ENCODE measurements around the gene TRAK2. TPM values are rescaled to one million over a fixed set of nuclear protein-coding genes. Genes with fewer than 3 reads are reported as not detected.

The TRAK2 gene
- total RNA-seq, 1 experiment from 2014 or later, result 12.8 TPM

Other genes with a start within 250 kb of the TRAK2 start
- 3.3 to 4.8 TPM (median 4.4 TPM) in 3 replicates for gene CASP8, start 190.9 kb downstream of the TRAK2 start, total RNA-seq (2021)
- gene FLACC1, start 94.1 kb downstream of the TRAK2 start, total RNA-seq (2021), result 0.17 to 0.62 TPM (median 0.23 TPM) in 3 replicates
- 35.4 to 37.4 TPM (median 36.7 TPM) in 3 replicates for gene STRADB, start 282 bp upstream of the TRAK2 start, total RNA-seq (2021)
- 33.5 to 33.9 TPM (median 33.6 TPM) in 3 replicates for gene TMEM237, start 192.0 kb upstream of the TRAK2 start, total RNA-seq (2021)
- gene MPP4, start 247.2 kb upstream of the TRAK2 start, total RNA-seq (2021), result not detected in 3 replicates

All from WTC11 (cell line).